GM23338 (cell line): Measurements from ENCODE around the gene CBLL2. TPM values are rescaled to one million over a fixed set of nuclear protein-coding genes. Genes with fewer than 3 reads are reported as not detected.

Source experiments
- ATAC-seq: fragments of 200-7000 bp; cut with Tn5 transposase; 3 replicates; pipeline ENCODE4 v1.9.1; 2020
- DNase-seq: peaks from one replicate; pipeline ENCODE4 v3.0.0-alpha.2; 2015; ENCODE audit warnings: low spot score
- H2AFZ ChIP-seq: fragments of 200-600 bp; sonication (generic); 2 replicates; pipeline ENCODE4 v1.8.0; 2016; ENCODE audit warnings: antibody characterized with exemption, mild to moderate bottlenecking, moderate library complexity
- H3F3A ChIP-seq: fragments of 200-600 bp; sonication (generic); replicated peaks from 2 replicates; pipeline ENCODE4 v1.8.0; 2017; ENCODE audit warnings: antibody characterized with exemption, mixed run types, low read depth
- H3K27ac ChIP-seq: fragments of 200-600 bp; sonication (generic); 2 replicates; pipeline ENCODE4 v1.6.1; 2016; ENCODE audit warnings: low read depth
- H3K27me3 ChIP-seq: fragments of 200-600 bp; sonication (generic); 2 replicates; pipeline ENCODE4 v1.8.0; 2016; ENCODE audit warnings: mild to moderate bottlenecking, mixed run types, moderate library complexity; ENCODE audit not compliant: insufficient read depth
- H3K36me3 ChIP-seq: fragments of 200-600 bp; sonication (generic); 2 replicates; pipeline ENCODE4 v1.8.0; 2016; ENCODE audit warnings: mild to moderate bottlenecking; ENCODE audit not compliant: insufficient read depth
- H3K4me1 ChIP-seq: fragments of 200-600 bp; sonication (generic); 2 replicates; pipeline ENCODE4 v1.8.0; 2016; ENCODE audit warnings: mild to moderate bottlenecking, moderate library complexity; ENCODE audit not compliant: insufficient read depth
- H3K4me2 ChIP-seq: fragments of 200-600 bp; sonication (generic); 2 replicates; pipeline ENCODE4 v1.7.1; 2017; ENCODE audit warnings: mixed run types
- H3K4me3 ChIP-seq: fragments of 200-600 bp; sonication (generic); 2 replicates; pipeline ENCODE4 v1.6.1; 2016; ENCODE audit warnings: mixed run types
- H3K79me2 ChIP-seq: fragments of 200-600 bp; sonication (generic); replicated peaks from 2 replicates; pipeline ENCODE4 v1.8.0; 2017; ENCODE audit warnings: mild to moderate bottlenecking; ENCODE audit not compliant: insufficient read depth
- H3K9me2 ChIP-seq: fragments of 200-600 bp; sonication (generic); 2 replicates; pipeline ENCODE4 v1.8.0; 2017; ENCODE audit not compliant: insufficient read depth
- H4K20me1 ChIP-seq: fragments of 200-600 bp; sonication (generic); replicated peaks from 2 replicates; pipeline ENCODE4 v1.8.0; 2017; ENCODE audit warnings: mild to moderate bottlenecking; ENCODE audit not compliant: insufficient read depth
- H3K27ac Mint-ChIP-seq: 2 replicates; pipeline ENCODE4 v1.8.0; 2020; ENCODE audit warnings: inconsistent platforms, mild to moderate bottlenecking, moderate library complexity, mixed read lengths
- H3K27me3 Mint-ChIP-seq: 3 replicates; pipeline ENCODE4 v1.8.0; 2022; ENCODE audit warnings: low read depth, mild to moderate bottlenecking, moderate library complexity, mixed read lengths, inconsistent platforms; ENCODE audit not compliant: insufficient read depth, poor library complexity
- H3K36me3 Mint-ChIP-seq: 3 replicates; pipeline ENCODE4 v1.8.0; 2021; ENCODE audit warnings: low read depth, mild to moderate bottlenecking, inconsistent platforms, moderate library complexity, mixed read lengths
- H3K4me1 Mint-ChIP-seq: 3 replicates; pipeline ENCODE4 v1.8.0; 2020; ENCODE audit warnings: mild to moderate bottlenecking, inconsistent platforms, mixed read lengths
- H3K4me3 Mint-ChIP-seq: 3 replicates; pipeline ENCODE4 v1.8.0; 2021; ENCODE audit warnings: moderate library complexity, mild to moderate bottlenecking, inconsistent platforms, mixed read lengths
- H3K9me3 Mint-ChIP-seq: 3 replicates; pipeline ENCODE4 v1.8.0; 2020; ENCODE audit warnings: moderate library complexity, mild to moderate bottlenecking, inconsistent platforms, mixed read lengths
- CREB1 ChIP-seq: fragments of 250-450 bp; sonication (Bioruptor Pico); IDR thresholded peaks from 2 replicates; pipeline ENCODE4 v1.5.0; 2020; ENCODE audit warnings: low read depth, mild to moderate bottlenecking, moderate library complexity
- ETS1 ChIP-seq: IDR thresholded peaks from 2 replicates; pipeline ENCODE4 v1.6.1; 2016; ENCODE audit warnings: antibody characterized with exemption
- EZH2 ChIP-seq: fragments of 200-600 bp; sonication (generic); IDR thresholded peaks from one replicate; pipeline ENCODE4 v1.8.0; 2017; ENCODE audit warnings: antibody characterized with exemption, mild to moderate bottlenecking, low read depth; ENCODE audit not compliant: unreplicated experiment
- EZH2phosphoT487 ChIP-seq: fragments of 200-600 bp; sonication (generic); IDR thresholded peaks from one replicate; pipeline ENCODE4 v1.8.1; 2018; ENCODE audit warnings: antibody characterized with exemption; ENCODE audit not compliant: unreplicated experiment
- JUNB ChIP-seq: IDR thresholded peaks from one replicate; pipeline ENCODE4 v1.6.1; 2016; ENCODE audit warnings: antibody characterized with exemption; ENCODE audit not compliant: unreplicated experiment
- NANOG ChIP-seq: IDR thresholded peaks from 2 replicates; pipeline ENCODE4 v1.6.1; 2016; ENCODE audit warnings: antibody characterized with exemption, borderline replicate concordance
- POLR2AphosphoS5 ChIP-seq: IDR thresholded peaks from 2 replicates; pipeline ENCODE4 v1.6.1; 2016; ENCODE audit warnings: antibody characterized with exemption, low read depth
- STAT1 ChIP-seq: IDR thresholded peaks from one replicate; pipeline ENCODE4 v1.6.1; 2016; ENCODE audit warnings: antibody characterized with exemption; ENCODE audit not compliant: unreplicated experiment
- ZNF114 ChIP-seq: fragments of 250-450 bp; sonication (Bioruptor Pico); IDR thresholded peaks from 2 replicates; pipeline ENCODE4 v1.5.0; 2020; ENCODE audit warnings: mild to moderate bottlenecking, moderate library complexity
- ZNF331 ChIP-seq: fragments of 250-450 bp; sonication (Bioruptor Pico); IDR thresholded peaks from 2 replicates; pipeline ENCODE4 v1.5.0; 2020; ENCODE audit warnings: low read depth, mild to moderate bottlenecking, moderate library complexity
- ZNF462 ChIP-seq: fragments of 250-450 bp; sonication (Bioruptor Pico); IDR thresholded peaks from 2 replicates; pipeline ENCODE4 v1.5.0; 2020; ENCODE audit warnings: mild to moderate bottlenecking, moderate library complexity
- polyA plus RNA-seq: library from polyadenylated mRNA; unstranded; fragments of >200 nt; fragmentation: Nextera tagmentation; extraction: Ambion mirVana; gene quantifications from 2 replicates; pipeline ENCODE4 v1.2.1, GENCODE V29; 2016
- total RNA-seq: library from RNA; depleted of rRNA; stranded (reverse); fragments of >200 nt; shearing (Covaris generic); gene quantifications from 2 replicates; pipeline ENCODE4 v1.2.3, GENCODE V29; 2014
- TF ChIP-seq, protein P1 (sequence below), 2 experiments: fragments of 200-600 bp in 1 of 2; sonication (generic) in 1 of 2; conservative IDR thresholded peaks; 2 replicates each; pipeline versions ENCODE4 v1.5.1 to v1.6.1; 2016 to 2017; ENCODE audit warnings: antibody characterized with exemption in 2 of 2, low read depth in 2 of 2, mild to moderate bottlenecking in 2 of 2, moderate library complexity in 1 of 2
- TF ChIP-seq, protein P2 (sequence below): IDR thresholded peaks from one replicate; pipeline ENCODE4 v1.6.1; 2018; ENCODE audit warnings: antibody characterized with exemption; ENCODE audit not compliant: unreplicated experiment

CBLL2 gene
- total and polyA plus RNA-seq, 2 experiments from 2014 or later: not detected

DNA sequence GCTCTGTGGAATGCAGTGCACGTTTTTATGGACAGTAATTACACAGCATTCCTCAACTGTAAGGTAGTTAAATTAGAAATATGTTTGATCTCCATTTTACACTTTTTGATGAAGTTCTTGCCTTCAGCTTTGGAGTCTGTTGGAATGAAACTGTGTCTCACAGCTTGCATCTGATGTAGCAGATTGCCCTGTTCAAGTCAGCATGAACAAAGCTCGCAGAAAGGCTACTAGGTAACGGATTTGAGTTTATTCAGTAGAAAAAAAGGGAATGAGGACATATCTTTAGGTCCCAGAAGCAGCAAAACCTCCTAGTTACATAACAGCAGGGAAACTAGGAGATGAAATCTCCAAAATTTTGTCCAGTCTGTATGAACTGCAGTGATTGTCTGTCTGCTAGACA, 24.3 kb upstream of the CBLL2 start:
- no peak for ATAC-seq
- no peak for DNase-seq
- TF ChIP-seq STAT1 (no peak), ETS1 (no peak), ZNF462 (no peak), ZNF331 (CRISPR knock-in tag) (no peak), POLR2AphosphoS5 (no peak), CREB1 (no peak), ZNF114 (CRISPR knock-in tag) (no peak), JUNB (no peak), EZH2phosphoT487 (no peak), EZH2 (no peak), NANOG (no peak)
- TF ChIP-seq, protein P1, sequence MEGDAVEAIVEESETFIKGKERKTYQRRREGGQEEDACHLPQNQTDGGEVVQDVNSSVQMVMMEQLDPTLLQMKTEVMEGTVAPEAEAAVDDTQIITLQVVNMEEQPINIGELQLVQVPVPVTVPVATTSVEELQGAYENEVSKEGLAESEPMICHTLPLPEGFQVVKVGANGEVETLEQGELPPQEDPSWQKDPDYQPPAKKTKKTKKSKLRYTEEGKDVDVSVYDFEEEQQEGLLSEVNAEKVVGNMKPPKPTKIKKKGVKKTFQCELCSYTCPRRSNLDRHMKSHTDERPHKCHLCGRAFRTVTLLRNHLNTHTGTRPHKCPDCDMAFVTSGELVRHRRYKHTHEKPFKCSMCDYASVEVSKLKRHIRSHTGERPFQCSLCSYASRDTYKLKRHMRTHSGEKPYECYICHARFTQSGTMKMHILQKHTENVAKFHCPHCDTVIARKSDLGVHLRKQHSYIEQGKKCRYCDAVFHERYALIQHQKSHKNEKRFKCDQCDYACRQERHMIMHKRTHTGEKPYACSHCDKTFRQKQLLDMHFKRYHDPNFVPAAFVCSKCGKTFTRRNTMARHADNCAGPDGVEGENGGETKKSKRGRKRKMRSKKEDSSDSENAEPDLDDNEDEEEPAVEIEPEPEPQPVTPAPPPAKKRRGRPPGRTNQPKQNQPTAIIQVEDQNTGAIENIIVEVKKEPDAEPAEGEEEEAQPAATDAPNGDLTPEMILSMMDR (conservative IDR thresholded peaks at IDR 0.05; ENCODE audit: low read depth in 2 of 2): no peak
- TF ChIP-seq, protein P2, sequence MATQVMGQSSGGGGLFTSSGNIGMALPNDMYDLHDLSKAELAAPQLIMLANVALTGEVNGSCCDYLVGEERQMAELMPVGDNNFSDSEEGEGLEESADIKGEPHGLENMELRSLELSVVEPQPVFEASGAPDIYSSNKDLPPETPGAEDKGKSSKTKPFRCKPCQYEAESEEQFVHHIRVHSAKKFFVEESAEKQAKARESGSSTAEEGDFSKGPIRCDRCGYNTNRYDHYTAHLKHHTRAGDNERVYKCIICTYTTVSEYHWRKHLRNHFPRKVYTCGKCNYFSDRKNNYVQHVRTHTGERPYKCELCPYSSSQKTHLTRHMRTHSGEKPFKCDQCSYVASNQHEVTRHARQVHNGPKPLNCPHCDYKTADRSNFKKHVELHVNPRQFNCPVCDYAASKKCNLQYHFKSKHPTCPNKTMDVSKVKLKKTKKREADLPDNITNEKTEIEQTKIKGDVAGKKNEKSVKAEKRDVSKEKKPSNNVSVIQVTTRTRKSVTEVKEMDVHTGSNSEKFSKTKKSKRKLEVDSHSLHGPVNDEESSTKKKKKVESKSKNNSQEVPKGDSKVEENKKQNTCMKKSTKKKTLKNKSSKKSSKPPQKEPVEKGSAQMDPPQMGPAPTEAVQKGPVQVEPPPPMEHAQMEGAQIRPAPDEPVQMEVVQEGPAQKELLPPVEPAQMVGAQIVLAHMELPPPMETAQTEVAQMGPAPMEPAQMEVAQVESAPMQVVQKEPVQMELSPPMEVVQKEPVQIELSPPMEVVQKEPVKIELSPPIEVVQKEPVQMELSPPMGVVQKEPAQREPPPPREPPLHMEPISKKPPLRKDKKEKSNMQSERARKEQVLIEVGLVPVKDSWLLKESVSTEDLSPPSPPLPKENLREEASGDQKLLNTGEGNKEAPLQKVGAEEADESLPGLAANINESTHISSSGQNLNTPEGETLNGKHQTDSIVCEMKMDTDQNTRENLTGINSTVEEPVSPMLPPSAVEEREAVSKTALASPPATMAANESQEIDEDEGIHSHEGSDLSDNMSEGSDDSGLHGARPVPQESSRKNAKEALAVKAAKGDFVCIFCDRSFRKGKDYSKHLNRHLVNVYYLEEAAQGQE: no peak
- Histone ChIP-seq H3K36me3 (no peaks in the 10 kb centered on the region), H3F3A (no peaks in the 10 kb centered on the region), H3K4me2 (no peak overlapping the region), H3K4me3 (no peak overlapping the region), H3K79me2 (no peaks in the 10 kb centered on the region), H3K27ac (no peak overlapping the region), H3K9me2 (no peaks in the 10 kb centered on the region), H2AFZ (no peak overlapping the region), H3K27me3 (no peaks in the 10 kb centered on the region), H3K4me1 (no peaks in the 10 kb centered on the region), H4K20me1 (no peaks in the 10 kb centered on the region)
- Mint-ChIP-seq H3K4me1 (no peaks in the 10 kb centered on the region; the same call in 2 of the 3 replicates), H3K4me3 (no peak overlapping the region), H3K36me3 (no peaks in the 10 kb centered on the region), H3K27ac (no peak overlapping the region), H3K9me3 (no peaks in the 10 kb centered on the region; the same call in 2 of the 3 replicates), H3K27me3 (no peaks in the 10 kb centered on the region)
